Right lobe of liver (tissue), 4 donors: Measurements from ENCODE around the gene RRP8.

Experiments
- CTCF ChIP-seq, 4 donors: fragments of 200-600 bp in 3 of 4; fragments of 450-650 bp in 1 of 4; IDR thresholded peaks; one replicate each; pipeline versions ENCODE4 v1.5.1 to v1.8.0; 2016 to 2022; ENCODE audit warnings: antibody characterized with exemption in 4 of 4, mild to moderate bottlenecking in 2 of 4
- POLR2A ChIP-seq: fragments of 450-650 bp; IDR thresholded peaks from one replicate; pipeline ENCODE4 v1.6.1; 2017; ENCODE audit warnings: antibody characterized with exemption, mild to moderate bottlenecking
- donor health status: DM: no; HTN: no; CAD: no.
- donor health status: DM: no; HTN: no; CAD: no.
- donor health status: DM: no; HTN: yes; CAD: no.

GRCh38 chr11:6574816-6575715 lies 28.4 kb downstream of the RRP8 start:
- TF ChIP-seq CTCF (IDR thresholded peaks at IDR 0.05) (no peak), POLR2A (no peak)
